Spleen (tissue), 7 donors: ENCODE data around the gene ORAI3.

Source experiments
- POLR2A ChIP-seq, 3 donors: fragments of 450-650 bp; IDR thresholded peaks; one replicate each; pipeline ENCODE4 v1.5.1; 2017; ENCODE audit warnings: antibody characterized with exemption in 3 of 3, mild to moderate bottlenecking in 1 of 3
- POLR2AphosphoS5 ChIP-seq, 3 donors: sonication (generic); formaldehyde crosslinking; IDR thresholded peaks; one replicate each; pipeline ENCODE4 v1.5.1; 2017; ENCODE audit warnings: antibody characterized with exemption in 3 of 3
- TF ChIP-seq, protein P1 (sequence below), 11 experiments: fragments of 200-600 bp in 7 of 11; fragments of 450-650 bp in 4 of 11; sonication (generic) in 4 of 11; IDR thresholded peaks in 8 of 11; conservative IDR thresholded peaks in 3 of 11; 1 replicate in 7 of 11; 2 replicates in 4 of 11; pipeline versions ENCODE4 v1.4.0 to v1.8.0; 2016 to 2021; ENCODE audit warnings: antibody characterized with exemption in 11 of 11, inconsistent platforms in 4 of 11, mild to moderate bottlenecking in 1 of 11
- donor health status: DM: no; HTN: no; CAD: no; lungs with moderate emphysema.
- donor health status: DM: no; HTN: no; CAD: no.
- donor health status: DM: no; HTN: no; CAD: no.

DNA sequence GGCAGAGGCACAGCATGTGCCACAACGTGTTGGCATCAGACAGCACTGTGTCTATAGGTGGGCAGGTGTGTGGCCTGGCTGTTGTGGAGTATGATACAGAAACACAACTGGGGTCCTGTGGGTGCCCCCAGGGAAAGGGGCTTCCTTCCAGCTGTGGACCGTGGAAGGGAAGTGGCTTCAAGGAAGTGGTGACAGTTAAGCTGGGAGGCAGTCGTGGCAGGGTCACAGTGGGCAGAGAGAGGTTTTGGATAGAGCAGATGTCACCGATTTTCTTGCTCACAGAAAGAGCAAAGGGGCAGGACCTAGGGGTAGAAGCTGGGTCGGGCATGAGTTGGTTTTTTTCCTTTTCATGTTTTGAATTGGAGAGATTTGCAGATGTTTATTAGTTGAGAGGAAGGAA, 11.2 kb upstream of the ORAI3 start:
- TF ChIP-seq POLR2A (IDR thresholded peaks at IDR 0.05) (no peak), POLR2AphosphoS5 (IDR thresholded peaks at IDR 0.05) (no peak)
- TF ChIP-seq, protein P1, sequence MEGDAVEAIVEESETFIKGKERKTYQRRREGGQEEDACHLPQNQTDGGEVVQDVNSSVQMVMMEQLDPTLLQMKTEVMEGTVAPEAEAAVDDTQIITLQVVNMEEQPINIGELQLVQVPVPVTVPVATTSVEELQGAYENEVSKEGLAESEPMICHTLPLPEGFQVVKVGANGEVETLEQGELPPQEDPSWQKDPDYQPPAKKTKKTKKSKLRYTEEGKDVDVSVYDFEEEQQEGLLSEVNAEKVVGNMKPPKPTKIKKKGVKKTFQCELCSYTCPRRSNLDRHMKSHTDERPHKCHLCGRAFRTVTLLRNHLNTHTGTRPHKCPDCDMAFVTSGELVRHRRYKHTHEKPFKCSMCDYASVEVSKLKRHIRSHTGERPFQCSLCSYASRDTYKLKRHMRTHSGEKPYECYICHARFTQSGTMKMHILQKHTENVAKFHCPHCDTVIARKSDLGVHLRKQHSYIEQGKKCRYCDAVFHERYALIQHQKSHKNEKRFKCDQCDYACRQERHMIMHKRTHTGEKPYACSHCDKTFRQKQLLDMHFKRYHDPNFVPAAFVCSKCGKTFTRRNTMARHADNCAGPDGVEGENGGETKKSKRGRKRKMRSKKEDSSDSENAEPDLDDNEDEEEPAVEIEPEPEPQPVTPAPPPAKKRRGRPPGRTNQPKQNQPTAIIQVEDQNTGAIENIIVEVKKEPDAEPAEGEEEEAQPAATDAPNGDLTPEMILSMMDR (IDR thresholded peaks at IDR 0.05 in 8 of 11, conservative IDR thresholded peaks at IDR 0.05 in 3 of 11) = no peak
